ENCODE measurements around the gene SEMA3B. TPM values are rescaled to one million over a fixed set of nuclear protein-coding genes. Genes with fewer than 3 reads are reported as not detected.

Gene SEMA3B
- total and polyA plus RNA-seq, 9 of the 15 experiments (the other 6 are each of a cell fraction or from before 2014, with no cell fraction given) = 0.03 to 1.8 (median 0.55) TPM; not detected in 1

- TF ChIP-seq, protein P1, sequence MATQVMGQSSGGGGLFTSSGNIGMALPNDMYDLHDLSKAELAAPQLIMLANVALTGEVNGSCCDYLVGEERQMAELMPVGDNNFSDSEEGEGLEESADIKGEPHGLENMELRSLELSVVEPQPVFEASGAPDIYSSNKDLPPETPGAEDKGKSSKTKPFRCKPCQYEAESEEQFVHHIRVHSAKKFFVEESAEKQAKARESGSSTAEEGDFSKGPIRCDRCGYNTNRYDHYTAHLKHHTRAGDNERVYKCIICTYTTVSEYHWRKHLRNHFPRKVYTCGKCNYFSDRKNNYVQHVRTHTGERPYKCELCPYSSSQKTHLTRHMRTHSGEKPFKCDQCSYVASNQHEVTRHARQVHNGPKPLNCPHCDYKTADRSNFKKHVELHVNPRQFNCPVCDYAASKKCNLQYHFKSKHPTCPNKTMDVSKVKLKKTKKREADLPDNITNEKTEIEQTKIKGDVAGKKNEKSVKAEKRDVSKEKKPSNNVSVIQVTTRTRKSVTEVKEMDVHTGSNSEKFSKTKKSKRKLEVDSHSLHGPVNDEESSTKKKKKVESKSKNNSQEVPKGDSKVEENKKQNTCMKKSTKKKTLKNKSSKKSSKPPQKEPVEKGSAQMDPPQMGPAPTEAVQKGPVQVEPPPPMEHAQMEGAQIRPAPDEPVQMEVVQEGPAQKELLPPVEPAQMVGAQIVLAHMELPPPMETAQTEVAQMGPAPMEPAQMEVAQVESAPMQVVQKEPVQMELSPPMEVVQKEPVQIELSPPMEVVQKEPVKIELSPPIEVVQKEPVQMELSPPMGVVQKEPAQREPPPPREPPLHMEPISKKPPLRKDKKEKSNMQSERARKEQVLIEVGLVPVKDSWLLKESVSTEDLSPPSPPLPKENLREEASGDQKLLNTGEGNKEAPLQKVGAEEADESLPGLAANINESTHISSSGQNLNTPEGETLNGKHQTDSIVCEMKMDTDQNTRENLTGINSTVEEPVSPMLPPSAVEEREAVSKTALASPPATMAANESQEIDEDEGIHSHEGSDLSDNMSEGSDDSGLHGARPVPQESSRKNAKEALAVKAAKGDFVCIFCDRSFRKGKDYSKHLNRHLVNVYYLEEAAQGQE (IDR thresholded peaks at IDR 0.05; ENCODE audit: borderline replicate concordance) = peak; percentile 78
- TF ChIP-seq, protein P1 (CRISPR knock-in tag; IDR thresholded peaks at IDR 0.05; ENCODE audit: low read depth) = no peak
- TF ChIP-seq CREM (IDR thresholded peaks at IDR 0.05; ENCODE audit: low read depth) (0 out of 2 replicates have a peak, but pooled peaks have one; percentile 48), CTBP1 (IDR thresholded peaks at IDR 0.05; ENCODE audit: borderline replicate concordance) (peak; percentile 56; the same call in 1 of the 2 replicates)
Observed at GRCh38 chr3:50274371-50275104, 5.6 kb downstream of the SEMA3B start (continued).
